Mesothelial cell of epicardium (in vitro differentiated cells): ENCODE data around the gene GRIA4. TPM values are rescaled to one million over a fixed set of nuclear protein-coding genes. Genes with fewer than 3 reads are reported as not detected.

Experiments used
- DNase-seq, 2 experiments: peaks; one replicate each; pipeline ENCODE4 v3.0.0; 2021; ENCODE audit warnings: low spot score in 2 of 2; ENCODE audit not compliant: unreplicated experiment in 2 of 2
- H3K27ac Mint-ChIP-seq: 2 replicates; pipeline ENCODE4 v1.8.0; 2021; ENCODE audit warnings: mixed read lengths
- H3K27me3 Mint-ChIP-seq: 2 replicates; pipeline ENCODE4 v1.8.0; 2021; ENCODE audit warnings: low read depth, mixed read lengths
- H3K36me3 Mint-ChIP-seq: 2 replicates; pipeline ENCODE4 v1.8.0; 2021; ENCODE audit warnings: mixed read lengths
- H3K4me1 Mint-ChIP-seq: 2 replicates; pipeline ENCODE4 v1.8.0; 2021; ENCODE audit warnings: mixed read lengths
- H3K4me3 Mint-ChIP-seq: 2 replicates; pipeline ENCODE4 v1.8.0; 2021; ENCODE audit warnings: mild to moderate bottlenecking, moderate library complexity, mixed read lengths
- H3K9me3 Mint-ChIP-seq: 2 replicates; pipeline ENCODE4 v1.8.0; 2021; ENCODE audit warnings: mixed read lengths
- total RNA-seq: library from RNA; stranded (reverse); gene quantifications from 3 replicates; pipeline ENCODE4 v1.2.1, GENCODE V29; 2021
- TF ChIP-seq, protein P1 (sequence below): fragments of 200-600 bp; sonication (generic); IDR thresholded peaks from one replicate; pipeline ENCODE4 v1.5.0; 2021; ENCODE audit warnings: antibody characterized with exemption; ENCODE audit not compliant: unreplicated experiment

GRIA4 gene
- total RNA-seq, 1 donor from 2014 or later = 156 TPM

DNA sequence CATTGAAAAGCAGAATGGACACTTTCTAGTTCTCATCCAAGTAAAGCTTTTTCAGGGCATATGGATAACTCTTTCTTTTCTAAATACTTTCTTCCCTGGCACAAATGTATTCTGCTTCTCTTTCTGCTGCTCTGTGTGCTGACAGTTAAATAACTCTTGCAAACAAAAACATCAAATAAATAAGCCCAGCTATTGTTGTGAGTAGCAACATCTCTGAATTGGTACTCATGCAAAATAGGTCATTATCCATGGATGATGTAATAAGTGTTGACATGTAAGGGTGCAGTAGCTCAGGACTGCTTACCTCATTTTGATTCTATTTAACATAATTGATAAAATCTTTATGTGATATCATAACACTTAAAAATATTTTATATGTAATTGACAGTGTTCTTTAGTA is 247.9 kb downstream of the GRIA4 start:
- TF ChIP-seq, protein P1, sequence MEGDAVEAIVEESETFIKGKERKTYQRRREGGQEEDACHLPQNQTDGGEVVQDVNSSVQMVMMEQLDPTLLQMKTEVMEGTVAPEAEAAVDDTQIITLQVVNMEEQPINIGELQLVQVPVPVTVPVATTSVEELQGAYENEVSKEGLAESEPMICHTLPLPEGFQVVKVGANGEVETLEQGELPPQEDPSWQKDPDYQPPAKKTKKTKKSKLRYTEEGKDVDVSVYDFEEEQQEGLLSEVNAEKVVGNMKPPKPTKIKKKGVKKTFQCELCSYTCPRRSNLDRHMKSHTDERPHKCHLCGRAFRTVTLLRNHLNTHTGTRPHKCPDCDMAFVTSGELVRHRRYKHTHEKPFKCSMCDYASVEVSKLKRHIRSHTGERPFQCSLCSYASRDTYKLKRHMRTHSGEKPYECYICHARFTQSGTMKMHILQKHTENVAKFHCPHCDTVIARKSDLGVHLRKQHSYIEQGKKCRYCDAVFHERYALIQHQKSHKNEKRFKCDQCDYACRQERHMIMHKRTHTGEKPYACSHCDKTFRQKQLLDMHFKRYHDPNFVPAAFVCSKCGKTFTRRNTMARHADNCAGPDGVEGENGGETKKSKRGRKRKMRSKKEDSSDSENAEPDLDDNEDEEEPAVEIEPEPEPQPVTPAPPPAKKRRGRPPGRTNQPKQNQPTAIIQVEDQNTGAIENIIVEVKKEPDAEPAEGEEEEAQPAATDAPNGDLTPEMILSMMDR = no peak
- Mint-ChIP-seq H3K36me3 (peaks cover 9% of the 10 kb centered on the region), H3K4me3 (no peak overlapping the region), H3K27ac (no peak overlapping the region), H3K27me3 (no peaks in the 10 kb centered on the region), H3K4me1 (peaks cover 44% of the 10 kb centered on the region), H3K9me3 (peaks cover 5% of the 10 kb centered on the region)
- DNase-seq = no peak

GRCh38 chr11:105858841-105859240 is 249.0 kb downstream of the GRIA4 start:
- no peaks in the 10 kb centered on the region for H3K27me3 Mint-ChIP-seq
- H3K27ac Mint-ChIP-seq = peak overlapping the region; percentile 58
- DNase-seq = no peak
- H3K4me3 Mint-ChIP-seq = no peak overlapping the region
- peaks cover 9% of the 10 kb centered on the region for H3K36me3 Mint-ChIP-seq
- TF ChIP-seq, protein P1 = no peak
- peaks cover 5% of the 10 kb centered on the region for H3K9me3 Mint-ChIP-seq
- peaks cover 44% of the 10 kb centered on the region for H3K4me1 Mint-ChIP-seq

DNA sequence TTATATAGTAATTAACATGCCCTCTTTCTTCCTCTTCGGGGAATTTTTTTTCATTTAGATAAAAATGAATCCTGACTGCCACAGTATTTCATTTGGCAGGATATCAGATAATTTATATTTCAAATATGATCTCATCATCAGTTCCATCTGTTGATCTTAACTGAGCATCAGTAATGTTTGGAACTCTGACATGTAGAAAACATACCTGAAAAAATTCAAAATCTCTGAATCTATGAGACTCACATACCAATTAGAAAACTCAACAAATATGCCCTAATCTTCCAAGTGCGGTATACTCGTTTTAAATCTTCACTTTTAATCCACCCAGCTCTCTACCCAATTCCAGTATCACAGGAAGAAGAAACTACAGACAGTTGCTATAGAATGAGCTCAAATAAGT is 250.2 kb downstream of the GRIA4 start:
- peaks cover 5% of the 10 kb centered on the region for H3K36me3 Mint-ChIP-seq
- no peak for DNase-seq
- H3K4me1 Mint-ChIP-seq = peaks cover 44% of the 10 kb centered on the region
- H3K27me3 Mint-ChIP-seq = no peaks in the 10 kb centered on the region
- peak overlapping the region; percentile 62 for H3K27ac Mint-ChIP-seq
- TF ChIP-seq, protein P1 = no peak
- H3K9me3 Mint-ChIP-seq = peaks cover 5% of the 10 kb centered on the region
- H3K4me3 Mint-ChIP-seq = no peak overlapping the region

GRCh38 chr11:105861225-105861624 is 251.4 kb downstream of the GRIA4 start:
- Mint-ChIP-seq H3K4me1 (peaks cover 42% of the 10 kb centered on the region), H3K27ac (no peak overlapping the region), H3K27me3 (no peaks in the 10 kb centered on the region), H3K4me3 (no peak overlapping the region), H3K36me3 (peaks cover 1% of the 10 kb centered on the region), H3K9me3 (peaks cover 1% of the 10 kb centered on the region)
- TF ChIP-seq, protein P1 = no peak
- DNase-seq = no peak

GRCh38 chr11:105862736-105863367 is 253.0 kb downstream of the GRIA4 start:
- H3K4me1 Mint-ChIP-seq = peaks cover 34% of the 10 kb centered on the region
- H3K4me3 Mint-ChIP-seq = no peak overlapping the region
- H3K9me3 Mint-ChIP-seq = no peaks in the 10 kb centered on the region
- TF ChIP-seq, protein P1 = peak; percentile 69
- no peaks in the 10 kb centered on the region for H3K36me3 Mint-ChIP-seq
- H3K27ac Mint-ChIP-seq = no peak overlapping the region
- no peaks in the 10 kb centered on the region for H3K27me3 Mint-ChIP-seq
- no peak for DNase-seq
